Adrenal gland (tissue), 12 donors: ENCODE measurements around the gene PIEZO1. TPM values are rescaled to one million over a fixed set of nuclear protein-coding genes. Genes with fewer than 3 reads are reported as not detected.

Experiments used
- DNase-seq, 7 donors: peaks; one replicate each; pipeline ENCODE4 v3.0.0-alpha.2; 2019 to 2020
- H3K27ac ChIP-seq, 5 donors: fragments of 200-600 bp; sonication (generic) in 4 of 5; 1 replicate in 3 of 5; 2 replicates in 2 of 5; pipeline versions ENCODE4 v1.5.1 to v1.8.0; 2016 to 2020; ENCODE audit warnings: mild to moderate bottlenecking in 1 of 5
- H3K27me3 ChIP-seq: fragments of 200-600 bp; 2 replicates; pipeline ENCODE4 v1.8.0; 2021
- H3K36me3 ChIP-seq, 2 donors: fragments of 200-600 bp; replicated peaks in 1 of 2; 1 replicate in 1 of 2; 2 replicates in 1 of 2; pipeline versions ENCODE4 v1.5.1 to v1.8.0; 2018 to 2022
- H3K4me1 ChIP-seq, 2 donors: fragments of 200-600 bp; replicated peaks in 1 of 2; 1 replicate in 1 of 2; 2 replicates in 1 of 2; pipeline versions ENCODE4 v1.5.1 to v1.8.0; 2018 to 2021
- H3K4me3 ChIP-seq, 4 donors: fragments of 200-600 bp; sonication (generic) in 3 of 4; one replicate each; pipeline ENCODE4 v1.5.1; 2016 to 2018
- H3K9me3 ChIP-seq, 3 donors: fragments of 200-600 bp; sonication (generic) in 1 of 3; replicated peaks in 1 of 3; 1 replicate in 2 of 3; 2 replicates in 1 of 3; pipeline versions ENCODE4 v1.5.1 to v1.8.0; 2016 to 2021
- CTCF ChIP-seq, 6 experiments: fragments of 450-650 bp in 4 of 6; fragments of 200-600 bp in 2 of 6; sonication (generic) in 1 of 6; IDR thresholded peaks; 1 replicate in 5 of 6; 2 replicates in 1 of 6; pipeline versions ENCODE4 v1.5.1 to v1.8.0; 2016 to 2021; ENCODE audit warnings: antibody characterized with exemption in 6 of 6, mild to moderate bottlenecking in 2 of 6, moderate library complexity in 1 of 6
- POLR2A ChIP-seq, 2 donors: fragments of 450-650 bp; IDR thresholded peaks; one replicate each; pipeline ENCODE4 v1.6.1; 2017; ENCODE audit warnings: antibody characterized with exemption in 2 of 2, mild to moderate bottlenecking in 2 of 2, moderate library complexity in 1 of 2
- WGBS, 4 donors: extraction: QIAGEN DNeasy Blood & Tissue Kit in 2 of 4; methylation state at CpG; one replicate each; pipeline versions ENCODE4 v1.1.5 to v1.1.7; 2013 to 2017; 5-methylcytosine and 5-hydroxymethylcytosine counted together
- intact Hi-C, 2 donors: fragments of 100-400 bp; cut with DNase I; formaldehyde crosslinking; loops; one replicate each; pipeline versions ENCODE4 v1.14.1 to v1.15.0; 2022 to 2023
- polyA plus RNA-seq, 3 donors: library from polyadenylated mRNA; stranded (reverse); fragments of 200-250 nt in 2 of 3; fragments of 350-450 nt in 1 of 3; fragmentation: Illumina TruSeq in 1 of 3; extraction: RNeasy Lipid Tissue Mini Kit (QIAGEN cat#74804) in 1 of 3; gene quantifications; one replicate each; pipeline ENCODE4 v1.2.3, GENCODE V29; 2013 to 2014
- total RNA-seq, 9 donors: library from RNA; depleted of rRNA in 4 of 9; stranded (reverse); fragments of >200 nt in 4 of 9; fragments of 120-200 nt in 1 of 9; fragmentation: NEBNext Ultra II Directional in 1 of 9; extraction: Animal tissue kit (Norgen Biotek cat#: 25700) in 1 of 9; gene quantifications; one replicate each; pipeline versions ENCODE4 v1.1.0 to v1.2.4, GENCODE V29; 2013 to 2023
- donor health status: healthy with polysubstance abuse.
- donor health status: Bipolar disorder and iron deficiency.
- donor health status: DM: yes; HTN: yes; CAD: no.
- donor health status: DM: no; HTN: no; CAD: no.
- donor health status: DM: no; HTN: no; CAD: no.
- donor health status: DM: yes; HTN: yes; CAD: no.

PIEZO1 gene
- total and polyA plus RNA-seq, 12 donors = 7.9 to 327 (median 92.4) TPM

- Histone ChIP-seq H3K27ac (no peak overlapping the region), H3K4me3 (no peak overlapping the region), H3K27me3 (no peaks in the 10 kb centered on the region), H3K4me1 (peaks cover 11 to 14% of the 10 kb centered on the region in 2 donors), H3K9me3 (no peaks in the 10 kb centered on the region), H3K36me3 (peaks cover 0 to 21% of the 10 kb centered on the region in 2 donors)
- no peak for TF ChIP-seq CTCF (IDR thresholded peaks at IDR 0.05)
- TF ChIP-seq POLR2A (IDR thresholded peaks at IDR 0.05) = no peak
- 70 to 88% (median 80%) methylated on average over 12 to 16 of the region's 16 CpGs for WGBS, 4 donors
- no peak for DNase-seq
- intact Hi-C loops = no loop called here
These were observed 74.5 kb downstream of the PIEZO1 start for GRCh38 chr16:88710556-88710955.

- 37 to 45% (median 43%) methylated on average over 15 to 17 of the region's 17 CpGs for WGBS, 4 donors
- H3K27ac ChIP-seq = peak overlapping the region in 2 of 5 donors; percentile 34 to 78
- TF ChIP-seq POLR2A (IDR thresholded peaks at IDR 0.05) (no peak), CTCF (IDR thresholded peaks at IDR 0.05) (no peak)
- no peaks in the 10 kb centered on the region for H3K36me3 ChIP-seq
- H3K9me3 ChIP-seq = no peaks in the 10 kb centered on the region
- no peak for DNase-seq
- H3K4me3 ChIP-seq = peak overlapping the region in 2 of 4 donors; percentile 66 to 98
- H3K4me1 ChIP-seq = peaks cover 17 to 35% of the 10 kb centered on the region in 2 donors
- no peaks in the 10 kb centered on the region for H3K27me3 ChIP-seq
- intact Hi-C loops = no loop called here
These were observed 77.8 kb downstream of the PIEZO1 start for GRCh38 chr16:88706965-88707826.

- Histone ChIP-seq H3K27ac (peak within 1 kb of the TSS in 4 of 5 donors; percentile 34 to 97 (median 72)), H3K9me3 (no peaks in the 10 kb centered on the region), H3K36me3 (no peaks in the 10 kb centered on the region), H3K4me3 (peak within 1 kb of the TSS; percentile 66 to 98 (median 84)), H3K27me3 (no peaks in the 10 kb centered on the region), H3K4me1 (peaks cover 19 to 40% of the 10 kb centered on the region in 2 donors)
- DNase-seq = peak; percentile 89 to 95 (median 92)
- intact Hi-C loops = no loop called here
- TF ChIP-seq POLR2A (IDR thresholded peaks at IDR 0.05) (peak; percentile 69 to 86), CTCF (IDR thresholded peaks at IDR 0.05) (peak in 1 of 6 experiments; percentile 28)
- 0 to 1% (median 0%) methylated on average over 4 to 86 of the region's 86 CpGs for WGBS, 4 donors
These were observed 78.6 kb downstream of the PIEZO1 start, which contains the start of the genes CTU2 and RNF166 for GRCh38 chr16:88706229-88706964. TSS of gene CTU2 (plus strand) at chr16:88706503. CDS start at chr16:88706531, 28 bp downstream. TSS of gene RNF166 (minus strand) at chr16:88706408. CDS start at chr16:88706325, 83 bp downstream.

GRCh38 chr16:88705801-88706228 lies 79.2 kb downstream of the PIEZO1 start:
- no peaks in the 10 kb centered on the region for H3K27me3 ChIP-seq
- intact Hi-C loops = no loop called here
- TF ChIP-seq POLR2A (IDR thresholded peaks at IDR 0.05) = no peak
- no peak for TF ChIP-seq CTCF (IDR thresholded peaks at IDR 0.05)
- peaks cover 25 to 46% of the 10 kb centered on the region in 2 donors for H3K4me1 ChIP-seq
- no peaks in the 10 kb centered on the region for H3K36me3 ChIP-seq
- H3K4me3 ChIP-seq = peak overlapping the region; percentile 16 to 98 (median 63)
- H3K9me3 ChIP-seq = no peaks in the 10 kb centered on the region
- H3K27ac ChIP-seq = peak overlapping the region in 4 of 5 donors; percentile 34 to 97 (median 72)
- 0 to 14% (median 1%) methylated on average over 1 to 44 of the region's 57 CpGs for WGBS, 4 donors
- DNase-seq = no peak
